HCT116 (cell line): ENCODE data around the gene FGD4. TPM values are rescaled to one million over a fixed set of nuclear protein-coding genes. Genes with fewer than 3 reads are reported as not detected.

Experiments used
- ATAC-seq: fragments of 200-7000 bp; cut with Tn5 transposase; 2 replicates; pipeline ENCODE4 v1.9.1; 2020; ENCODE audit warnings: mild to moderate bottlenecking, moderate library complexity
- BruUV-seq: library from RNA; stranded (reverse); fragments of 400-500 nt; replicated peaks from 2 replicates; lab custom pipeline; 2021; lab: Mats Ljungman, UMichigan
- CTCF ChIA-PET: fragments of 300-600 bp; sonication (Branson Sonifier 250); formaldehyde crosslinking; loops from one replicate; lab custom pipeline; 2021; ENCODE audit warnings: antibody characterized with exemption; lab: Charles Lee
- POLR2A ChIA-PET: fragments of 300-600, 350-600 bp; sonication (Branson Sonifier 250); formaldehyde crosslinking; loops from one replicate; lab custom pipeline; 2021; ENCODE audit warnings: antibody characterized with exemption; lab: Charles Lee
- RAD21 ChIA-PET, 2 experiments: fragments of 300-600 bp; sonication (Branson Sonifier 250); formaldehyde crosslinking; loops; one replicate each; lab custom pipeline; 2023; ENCODE audit warnings: low total read pairs in 2 of 2; ENCODE audit not compliant: uncharacterized antibody in 2 of 2, unreplicated experiment in 2 of 2, low non-redundant PET in 1 of 2; lab: Charles Lee
- DNase-seq: peaks from one replicate; pipeline ENCODE4 v3.0.0-alpha.2; 2010; ENCODE audit warnings: low read depth, low spot score
- H2AFZ ChIP-seq: fragments of 200-600 bp; shearing (Covaris generic), sonication (generic); 2 replicates; pipeline ENCODE4 v1.6.1; 2017; ENCODE audit warnings: low read depth, mixed run types, mixed read lengths, antibody characterized with exemption, low read length; ENCODE audit not compliant: poor library complexity, severe bottlenecking
- H3K27ac ChIP-seq: 2 replicates; pipeline ENCODE4 v1.5.1; 2012; ENCODE audit warnings: low read depth, low read length
- H3K27me3 ChIP-seq: fragments of 200-600 bp; sonication (generic); 2 replicates; pipeline ENCODE4 v1.6.1; 2016; ENCODE audit warnings: mixed run types, low read length, mixed read lengths; ENCODE audit not compliant: insufficient read depth
- H3K36me3 ChIP-seq, 2 experiments: fragments of 200-500 bp in 1 of 2; fragments of 200-600 bp in 1 of 2; sonication (Bioruptor generic) in 1 of 2; sonication (generic) in 1 of 2; 2 replicates each; pipeline versions ENCODE4 v1.5.1 to v1.6.1; 2014 to 2016; ENCODE audit warnings: low read length in 2 of 2, inconsistent platforms in 1 of 2, mixed read lengths in 1 of 2, mixed run types in 1 of 2; ENCODE audit not compliant: insufficient read depth in 2 of 2, control insufficient read depth in 1 of 2
- H3K4me1 ChIP-seq, 2 experiments: fragments of 200-600 bp in 1 of 2; sonication (generic) in 1 of 2; 2 replicates each; pipeline versions ENCODE4 v1.5.1 to v1.6.1; 2012 to 2017; ENCODE audit warnings: low read length in 2 of 2, inconsistent platforms in 1 of 2, mild to moderate bottlenecking in 1 of 2, mixed read lengths in 1 of 2, mixed run types in 1 of 2, moderate library complexity in 1 of 2; ENCODE audit not compliant: insufficient read depth in 2 of 2, control insufficient read depth in 1 of 2
- H3K4me2 ChIP-seq: fragments of 200-600 bp; sonication (generic); 2 replicates; pipeline ENCODE4 v1.6.1; 2017; ENCODE audit warnings: mixed run types, low read length, mixed read lengths
- H3K4me3 ChIP-seq, 2 experiments: fragments of 200-600 bp in 1 of 2; sonication (generic) in 1 of 2; replicated peaks in 1 of 2; 2 replicates each; pipeline ENCODE4 v1.5.1; 2011 to 2016; ENCODE audit warnings: low read length in 2 of 2, control low read depth in 1 of 2, low read depth in 1 of 2, mild to moderate bottlenecking in 1 of 2, mixed read lengths in 1 of 2, mixed run types in 1 of 2
- H3K79me2 ChIP-seq: fragments of 200-600 bp; sonication (generic); 2 replicates; pipeline ENCODE4 v1.6.1; 2017; ENCODE audit warnings: mild to moderate bottlenecking, mixed run types, low read length, moderate library complexity, mixed read lengths; ENCODE audit not compliant: insufficient read depth
- H3K9ac ChIP-seq: fragments of 200-600 bp; sonication (generic); 2 replicates; pipeline ENCODE4 v1.6.1; 2016; ENCODE audit warnings: low read length, mixed read lengths
- H3K9me2 ChIP-seq: fragments of 200-600 bp; sonication (generic), shearing (Covaris generic); 2 replicates; pipeline ENCODE4 v1.6.1; 2017; ENCODE audit warnings: mixed run types, mild to moderate bottlenecking, moderate library complexity; ENCODE audit not compliant: insufficient read depth
- H3K9me3 ChIP-seq, 2 experiments: fragments of 200-500 bp in 1 of 2; fragments of 200-600 bp in 1 of 2; sonication (Bioruptor generic) in 1 of 2; sonication (generic) in 1 of 2; 2 replicates each; pipeline ENCODE4 v1.6.1; 2014 to 2017; ENCODE audit warnings: low read length in 2 of 2, mixed read lengths in 2 of 2, inconsistent platforms in 1 of 2, low read depth in 1 of 2, mild to moderate bottlenecking in 1 of 2, mixed run types in 1 of 2, moderate library complexity in 1 of 2; ENCODE audit not compliant: control insufficient read depth in 1 of 2, insufficient read depth in 1 of 2
- H4K20me1 ChIP-seq: fragments of 200-600 bp; sonication (generic), shearing (Covaris generic); 2 replicates; pipeline ENCODE4 v1.6.1; 2017; ENCODE audit warnings: mixed run types, mild to moderate bottlenecking, moderate library complexity; ENCODE audit not compliant: insufficient read depth
- CBX3 ChIP-seq: IDR thresholded peaks from 2 replicates; pipeline ENCODE4 v1.6.1; 2012; ENCODE audit warnings: low read depth
- EGR1 ChIP-seq: IDR thresholded peaks from 2 replicates; pipeline ENCODE4 v1.6.1; 2012; ENCODE audit warnings: low read depth
- FOSL1 ChIP-seq: IDR thresholded peaks from 2 replicates; pipeline ENCODE4 v1.6.1; 2012; ENCODE audit warnings: low read depth
- ZNF274 ChIP-seq: fragments of 200-500 bp; sonication (Bioruptor generic); IDR thresholded peaks from 2 replicates; pipeline ENCODE4 v1.6.1; 2014; ENCODE audit warnings: mild to moderate bottlenecking, low read depth, low read length, inconsistent platforms
- intact Hi-C: fragments of 100-400 bp; cut with micrococcal nuclease; formaldehyde crosslinking; loops from 2 replicates; pipeline ENCODE4 v1.10.0; 2022
- total RNA-seq: library from RNA; stranded (reverse); gene quantifications from one replicate; pipeline ENCODE4 v1.2.1, GENCODE V29; 2021; ENCODE audit not compliant: unreplicated experiment
- TF ChIP-seq, protein P1 (sequence below): IDR thresholded peaks from 2 replicates; pipeline ENCODE4 v1.6.1; 2012
- TF ChIP-seq, protein P2 (sequence below): IDR thresholded peaks from 2 replicates; pipeline ENCODE4 v1.6.1; 2012

FGD4 gene
- total RNA-seq, 1 experiment from 2014 or later = 7.7 TPM

DNA sequence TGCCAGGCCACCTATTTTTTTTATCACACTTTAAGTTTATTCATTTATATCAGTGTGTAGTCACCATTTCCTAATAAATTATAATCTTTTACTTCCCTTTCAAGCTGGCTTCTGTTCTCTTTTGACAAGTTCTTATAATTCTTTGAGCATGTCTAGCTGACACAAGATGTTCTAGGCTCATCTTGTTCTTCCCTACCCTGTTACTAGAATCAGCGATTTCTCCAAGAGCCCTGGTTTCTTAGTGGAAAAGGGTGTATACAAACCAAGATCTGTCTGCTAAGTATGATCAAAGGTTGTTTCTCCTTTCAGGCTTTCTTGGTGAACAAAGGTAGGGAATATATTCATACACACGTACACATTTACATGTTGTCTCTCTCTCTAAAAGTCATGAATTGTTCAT is 51.0 kb downstream of the FGD4 start:
- Histone ChIP-seq H3K9ac (no peak overlapping the region), H3K4me2 (no peak overlapping the region), H3K4me3 (no peak overlapping the region), H3K4me1 (peaks cover 25 to 62% of the 10 kb centered on the region in 2 experiments), H3K36me3 (no peaks in the 10 kb centered on the region), H3K9me2 (no peaks in the 10 kb centered on the region), H2AFZ (no peak overlapping the region), H3K27me3 (no peaks in the 10 kb centered on the region), H3K79me2 (peaks cover 5% of the 10 kb centered on the region), H4K20me1 (no peaks in the 10 kb centered on the region), H3K9me3 (no peaks in the 10 kb centered on the region), H3K27ac (no peak overlapping the region)
- intact Hi-C loops = loop anchor here (10.0 kb wide), 1 partner anchor 284 kb away; no protein-coding TSS in a partner anchor
- TF ChIP-seq, protein P1, sequence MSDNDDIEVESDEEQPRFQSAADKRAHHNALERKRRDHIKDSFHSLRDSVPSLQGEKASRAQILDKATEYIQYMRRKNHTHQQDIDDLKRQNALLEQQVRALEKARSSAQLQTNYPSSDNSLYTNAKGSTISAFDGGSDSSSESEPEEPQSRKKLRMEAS = no peak
- TF ChIP-seq FOSL1 (no peak), ZNF274 (no peak), EGR1 (no peak)
- TF ChIP-seq, protein P2, sequence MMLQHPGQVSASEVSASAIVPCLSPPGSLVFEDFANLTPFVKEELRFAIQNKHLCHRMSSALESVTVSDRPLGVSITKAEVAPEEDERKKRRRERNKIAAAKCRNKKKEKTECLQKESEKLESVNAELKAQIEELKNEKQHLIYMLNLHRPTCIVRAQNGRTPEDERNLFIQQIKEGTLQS = no peak
- DNase-seq (no peak), ATAC-seq (no peak)
- CTCF ChIA-PET = no interaction called here
- RAD21 ChIA-PET = no interaction called here
- POLR2A ChIA-PET = interaction anchor here (0.6 kb wide), 1 partner anchor 28 kb away, joined by 4 read pairs; no protein-coding TSS in a partner anchor
- no TSS peak for BruUV-seq

DNA sequence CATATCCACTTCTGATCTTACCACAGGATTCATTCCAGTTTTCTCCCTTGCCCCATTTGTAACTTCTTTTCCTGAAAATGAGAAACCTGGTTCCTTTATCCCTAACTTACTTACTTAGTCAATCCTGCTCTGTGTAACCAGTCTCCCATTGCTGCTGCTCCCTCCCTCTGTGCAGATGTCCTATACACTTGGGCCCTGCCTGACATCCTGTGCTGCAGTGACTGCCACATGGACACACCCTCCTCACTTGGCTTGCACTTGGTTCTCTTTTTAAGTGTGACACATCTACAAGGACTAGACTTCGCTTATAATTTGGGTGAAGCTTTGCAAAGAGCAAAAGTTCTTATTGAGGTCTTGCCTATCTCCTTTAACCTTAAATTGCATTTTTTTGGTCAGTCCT is 51.4 kb downstream of the FGD4 start:
- DNase-seq (no peak), ATAC-seq (no peak)
- no peak overlapping the region for H3K4me2 ChIP-seq
- no peak overlapping the region for H3K9ac ChIP-seq
- no peaks in the 10 kb centered on the region for H4K20me1 ChIP-seq
- no peaks in the 10 kb centered on the region for H3K9me2 ChIP-seq
- H2AFZ ChIP-seq = no peak overlapping the region
- BruUV-seq = no TSS peak
- no peak overlapping the region for H3K27ac ChIP-seq
- no peaks in the 10 kb centered on the region for H3K27me3 ChIP-seq
- no peak overlapping the region for H3K4me3 ChIP-seq
- H3K9me3 ChIP-seq = no peaks in the 10 kb centered on the region
- intact Hi-C loops = loop anchor here (10.0 kb wide), 1 partner anchor 284 kb away; no protein-coding TSS in a partner anchor
- ChIA-PET POLR2A (interaction anchor here (0.6 kb wide), 1 partner anchor 28 kb away, joined by 4 read pairs; no protein-coding TSS in a partner anchor), CTCF (no interaction called here), RAD21 (no interaction called here)
- TF ChIP-seq, protein P1 = no peak
- TF ChIP-seq CBX3 = no peak
- TF ChIP-seq, protein P2 = no peak
- peaks cover 5% of the 10 kb centered on the region for H3K79me2 ChIP-seq
- H3K36me3 ChIP-seq = no peaks in the 10 kb centered on the region
- peaks cover 21 to 61% of the 10 kb centered on the region in 2 experiments for H3K4me1 ChIP-seq
